ENCODE measurements around the gene RNF111.

DNA sequence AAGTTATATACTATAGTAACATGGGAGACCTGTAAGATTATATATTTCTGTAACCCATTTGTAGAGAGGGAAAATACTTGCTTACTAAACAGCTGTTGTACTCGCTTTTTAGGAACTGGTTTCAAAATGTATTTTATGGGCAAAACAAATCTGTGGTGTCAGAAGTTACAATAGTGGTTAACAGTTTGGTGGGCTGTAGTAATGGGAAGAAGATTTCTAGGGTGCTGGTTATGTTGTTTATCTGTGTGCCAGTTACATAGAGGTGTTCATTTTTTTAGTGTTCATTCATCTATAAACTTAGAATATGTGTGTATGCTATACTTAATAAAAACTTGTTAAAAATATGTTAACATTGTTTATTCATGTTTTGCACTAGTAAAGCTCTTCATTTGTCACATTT lies 42.1 kb downstream of the RNF111 start:
- TF ChIP-seq POLR2A (IDR thresholded peaks at IDR 0.05) (no peak), POLR2AphosphoS5 (IDR thresholded peaks at IDR 0.05) (no peak)
- TF ChIP-seq, protein P1, sequence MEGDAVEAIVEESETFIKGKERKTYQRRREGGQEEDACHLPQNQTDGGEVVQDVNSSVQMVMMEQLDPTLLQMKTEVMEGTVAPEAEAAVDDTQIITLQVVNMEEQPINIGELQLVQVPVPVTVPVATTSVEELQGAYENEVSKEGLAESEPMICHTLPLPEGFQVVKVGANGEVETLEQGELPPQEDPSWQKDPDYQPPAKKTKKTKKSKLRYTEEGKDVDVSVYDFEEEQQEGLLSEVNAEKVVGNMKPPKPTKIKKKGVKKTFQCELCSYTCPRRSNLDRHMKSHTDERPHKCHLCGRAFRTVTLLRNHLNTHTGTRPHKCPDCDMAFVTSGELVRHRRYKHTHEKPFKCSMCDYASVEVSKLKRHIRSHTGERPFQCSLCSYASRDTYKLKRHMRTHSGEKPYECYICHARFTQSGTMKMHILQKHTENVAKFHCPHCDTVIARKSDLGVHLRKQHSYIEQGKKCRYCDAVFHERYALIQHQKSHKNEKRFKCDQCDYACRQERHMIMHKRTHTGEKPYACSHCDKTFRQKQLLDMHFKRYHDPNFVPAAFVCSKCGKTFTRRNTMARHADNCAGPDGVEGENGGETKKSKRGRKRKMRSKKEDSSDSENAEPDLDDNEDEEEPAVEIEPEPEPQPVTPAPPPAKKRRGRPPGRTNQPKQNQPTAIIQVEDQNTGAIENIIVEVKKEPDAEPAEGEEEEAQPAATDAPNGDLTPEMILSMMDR (IDR thresholded peaks at IDR 0.05): no peak

Data from prostate gland (tissue), 2 donors.